Activated CD8-positive, alpha-beta memory T cell treated with anti-CD3 and anti-CD28 coated beads, Interleukin-2, amount 50 U/mL, for 24 hours (primary cell): ENCODE results near the gene PNMA1.
A peak's percentile ranks its signal among the peaks of the same experiment; 100 is the strongest.

Experiments used
- DNase-seq: peaks from one replicate; pipeline ENCODE4 v3.0.0-alpha.2; 2020; ENCODE audit errors: extremely low read depth

The PNMA1 gene

GRCh38 chr14:73713803-73714655 lies at the start of gene PNMA1:
PNMA1 (minus strand) TSS chr14:73714384; CDS start chr14:73713639, 745 bp downstream.
- DNase-seq = peak; percentile 63

- DNase-seq = no peak
These were observed 49.2 kb upstream of the PNMA1 start for GRCh38 chr14:73763396-73763795.

GRCh38 chr14:73762375-73762822 lies 48.2 kb upstream of the PNMA1 start:
- DNase-seq = no peak

- DNase-seq = no peak
These were observed 47.6 kb upstream of the PNMA1 start for GRCh38 chr14:73761618-73762355.

- DNase-seq = no peak
These were observed 46.7 kb upstream of the PNMA1 start for GRCh38 chr14:73760598-73761586.

- DNase-seq = peak; percentile 92
These were observed 45.8 kb upstream of the PNMA1 start for GRCh38 chr14:73759714-73760597.

GRCh38 chr14:73759183-73759713 lies 45.1 kb upstream of the PNMA1 start:
- no peak for DNase-seq

- no peak for DNase-seq
These were observed 44.4 kb upstream of the PNMA1 start for GRCh38 chr14:73758392-73759182.

GRCh38 chr14:73757876-73758391 lies 43.8 kb upstream of the PNMA1 start:
- DNase-seq = no peak

GRCh38 chr14:73757381-73757780 lies 43.2 kb upstream of the PNMA1 start:
- DNase-seq = no peak

GRCh38 chr14:73755434-73756014 lies 41.3 kb upstream of the PNMA1 start:
- no peak for DNase-seq

- DNase-seq = no peak
These were observed 40.8 kb upstream of the PNMA1 start for GRCh38 chr14:73754911-73755360.

- no peak for DNase-seq
These were observed 40.0 kb upstream of the PNMA1 start for GRCh38 chr14:73753887-73754795.

- DNase-seq = no peak
These were observed 39.1 kb upstream of the PNMA1 start for GRCh38 chr14:73753124-73753886.

- DNase-seq = no peak
These were observed 38.3 kb upstream of the PNMA1 start for GRCh38 chr14:73752297-73752992.

- no peak for DNase-seq
These were observed 37.0 kb upstream of the PNMA1 start for GRCh38 chr14:73751157-73751691.
